ENCODE results near the gene SIMC1.

Gene SIMC1

GRCh38 chr5:176353533-176353932 is 115.3 kb downstream of the SIMC1 start:
- H3K4me3 ChIP-seq (replicated peaks; ENCODE audit: low read depth, low read length) = no peak overlapping the region
- no peak for DNase-seq (ENCODE audit: extremely low read depth, insufficient read length)
- peaks cover 29% of the 10 kb centered on the region for H3K36me3 ChIP-seq (ENCODE audit: control insufficient read depth, insufficient read depth, low read length)
- TF ChIP-seq CTCF (IDR thresholded peaks at IDR 0.05; ENCODE audit: insufficient read depth, low read length, poor library complexity, severe bottlenecking) = no peak
- no peaks in the 10 kb centered on the region for H3K27me3 ChIP-seq (replicated peaks; ENCODE audit: control insufficient read depth, insufficient read depth, low read length)

GRCh38 chr5:176355400-176356178 is 117.4 kb downstream of the SIMC1 start:
- DNase-seq (ENCODE audit: extremely low read depth, insufficient read length) = no peak
- no peak overlapping the region for H3K4me3 ChIP-seq (replicated peaks; ENCODE audit: low read depth, low read length)
- TF ChIP-seq CTCF (IDR thresholded peaks at IDR 0.05; ENCODE audit: insufficient read depth, low read length, poor library complexity, severe bottlenecking) = no peak
- H3K36me3 ChIP-seq (ENCODE audit: control insufficient read depth, insufficient read depth, low read length) = peaks cover 20% of the 10 kb centered on the region
- no peaks in the 10 kb centered on the region for H3K27me3 ChIP-seq (replicated peaks; ENCODE audit: control insufficient read depth, insufficient read depth, low read length)

- DNase-seq (ENCODE audit: extremely low read depth, insufficient read length) = no peak
- Histone ChIP-seq H3K27me3 (replicated peaks; ENCODE audit: control insufficient read depth, insufficient read depth, low read length) (no peaks in the 10 kb centered on the region), H3K36me3 (ENCODE audit: control insufficient read depth, insufficient read depth, low read length) (peaks cover 18% of the 10 kb centered on the region), H3K4me3 (replicated peaks; ENCODE audit: low read depth, low read length) (no peak overlapping the region)
- TF ChIP-seq CTCF (IDR thresholded peaks at IDR 0.05; ENCODE audit: insufficient read depth, low read length, poor library complexity, severe bottlenecking) = no peak
Measured at GRCh38 chr5:176356179-176356566, 117.9 kb downstream of the SIMC1 start.

GRCh38 chr5:176359658-176360057 is 121.4 kb downstream of the SIMC1 start:
- no peak for DNase-seq (ENCODE audit: extremely low read depth, insufficient read length)
- Histone ChIP-seq H3K4me3 (replicated peaks; ENCODE audit: low read depth, low read length) (no peak overlapping the region), H3K27me3 (replicated peaks; ENCODE audit: control insufficient read depth, insufficient read depth, low read length) (no peaks in the 10 kb centered on the region), H3K36me3 (ENCODE audit: control insufficient read depth, insufficient read depth, low read length) (peaks cover 3% of the 10 kb centered on the region)
- TF ChIP-seq CTCF (IDR thresholded peaks at IDR 0.05; ENCODE audit: insufficient read depth, low read length, poor library complexity, severe bottlenecking) = no peak

GRCh38 chr5:176360894-176361436 is 122.7 kb downstream of the SIMC1 start:
- Histone ChIP-seq H3K36me3 (ENCODE audit: control insufficient read depth, insufficient read depth, low read length) (no peaks in the 10 kb centered on the region; the same call in none of the 2 replicates), H3K4me3 (replicated peaks; ENCODE audit: low read depth, low read length) (peak overlapping the region; percentile 97), H3K27me3 (replicated peaks; ENCODE audit: control insufficient read depth, insufficient read depth, low read length) (no peaks in the 10 kb centered on the region)
- TF ChIP-seq CTCF (IDR thresholded peaks at IDR 0.05; ENCODE audit: insufficient read depth, low read length, poor library complexity, severe bottlenecking) = no peak
- no peak for DNase-seq (ENCODE audit: extremely low read depth, insufficient read length)

Data from GM06990 (cell line).